ENCODE data around the gene COX5A. TPM values are rescaled to one million over a fixed set of nuclear protein-coding genes. Genes with fewer than 3 reads are reported as not detected.
A peak's percentile ranks its signal among the peaks of the same experiment; 100 is the strongest.

COX5A gene
- total RNA-seq, 2 donors from 2014 or later, result 243 to 279 TPM

DNA sequence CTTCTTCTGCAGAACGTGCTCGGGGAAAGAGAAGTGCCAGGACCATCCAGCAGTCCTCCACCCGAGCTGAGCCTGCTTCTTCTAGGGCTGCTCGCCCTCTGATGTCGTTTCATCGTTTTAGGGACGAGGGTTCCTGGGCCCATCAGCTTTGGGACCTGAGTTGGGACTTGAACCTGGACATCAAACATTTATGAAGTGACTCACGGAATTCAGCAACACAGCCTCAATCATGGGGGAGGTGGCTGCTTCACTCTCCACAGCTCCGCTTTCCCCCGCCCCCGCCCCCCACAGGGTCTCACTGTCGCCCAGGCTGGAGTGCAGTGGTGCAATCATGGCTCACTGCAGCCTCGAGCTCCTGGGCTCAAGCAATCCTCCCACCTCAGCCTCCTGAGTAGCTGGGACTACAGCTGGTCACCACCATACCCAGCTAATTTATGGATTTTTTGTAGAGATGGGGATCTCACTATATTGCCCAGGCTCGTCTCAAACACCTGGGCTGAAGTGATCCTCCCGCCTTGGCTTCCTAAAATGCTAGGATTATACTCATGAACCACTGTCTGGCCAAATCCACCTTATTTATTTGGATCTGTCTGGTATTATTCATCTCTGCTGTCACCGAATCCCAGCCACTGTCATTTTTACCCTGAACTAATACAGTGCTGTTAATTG, 64.0 kb downstream of the COX5A start:
- peak overlapping the region; percentile 87 for H3K27ac Mint-ChIP-seq
- peaks cover 1% of the 10 kb centered on the region for H3K9me3 ChIP-seq (ENCODE audit: control insufficient read depth, low read length)
- H3K4me1 ChIP-seq (ENCODE audit: control insufficient read depth, insufficient read depth, low read length), result peaks cover 7% of the 10 kb centered on the region
- H3K4me1 Mint-ChIP-seq, result peaks cover 27% of the 10 kb centered on the region
- peaks cover 2% of the 10 kb centered on the region for H3K9me3 Mint-ChIP-seq
- peaks cover 1% of the 10 kb centered on the region for H3K27me3 Mint-ChIP-seq (ENCODE audit: insufficient read depth)
- H3K9ac ChIP-seq (ENCODE audit: extremely low read depth, low read length, poor library complexity, severe bottlenecking), result no peak overlapping the region
- peaks cover 6% of the 10 kb centered on the region for H3K36me3 ChIP-seq (ENCODE audit: control insufficient read depth, insufficient read depth, low read length)
- H3K4me3 ChIP-seq (ENCODE audit: low read length), result peak overlapping the region; percentile 99
- peaks cover 11% of the 10 kb centered on the region for H3K36me3 Mint-ChIP-seq (ENCODE audit: low read depth)
- WGBS, 2 experiments (ENCODE audit: insufficient coverage in 1 of 2, insufficient read length in 1 of 2), result 44 to 50% methylated on average over 12 to 16 of the region's 16 CpGs
- peak overlapping the region; percentile 85 for H3K4me3 Mint-ChIP-seq
- H3K27me3 ChIP-seq (ENCODE audit: control insufficient read depth, insufficient read depth, low read length, poor library complexity, severe bottlenecking), result no peaks in the 10 kb centered on the region
- TF ChIP-seq, protein P1, sequence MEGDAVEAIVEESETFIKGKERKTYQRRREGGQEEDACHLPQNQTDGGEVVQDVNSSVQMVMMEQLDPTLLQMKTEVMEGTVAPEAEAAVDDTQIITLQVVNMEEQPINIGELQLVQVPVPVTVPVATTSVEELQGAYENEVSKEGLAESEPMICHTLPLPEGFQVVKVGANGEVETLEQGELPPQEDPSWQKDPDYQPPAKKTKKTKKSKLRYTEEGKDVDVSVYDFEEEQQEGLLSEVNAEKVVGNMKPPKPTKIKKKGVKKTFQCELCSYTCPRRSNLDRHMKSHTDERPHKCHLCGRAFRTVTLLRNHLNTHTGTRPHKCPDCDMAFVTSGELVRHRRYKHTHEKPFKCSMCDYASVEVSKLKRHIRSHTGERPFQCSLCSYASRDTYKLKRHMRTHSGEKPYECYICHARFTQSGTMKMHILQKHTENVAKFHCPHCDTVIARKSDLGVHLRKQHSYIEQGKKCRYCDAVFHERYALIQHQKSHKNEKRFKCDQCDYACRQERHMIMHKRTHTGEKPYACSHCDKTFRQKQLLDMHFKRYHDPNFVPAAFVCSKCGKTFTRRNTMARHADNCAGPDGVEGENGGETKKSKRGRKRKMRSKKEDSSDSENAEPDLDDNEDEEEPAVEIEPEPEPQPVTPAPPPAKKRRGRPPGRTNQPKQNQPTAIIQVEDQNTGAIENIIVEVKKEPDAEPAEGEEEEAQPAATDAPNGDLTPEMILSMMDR (conservative IDR thresholded peaks at IDR 0.05), result no peak
- no peak for DNase-seq
- H3K27ac ChIP-seq (ENCODE audit: low read depth, low read length), result no peak overlapping the region

DNA sequence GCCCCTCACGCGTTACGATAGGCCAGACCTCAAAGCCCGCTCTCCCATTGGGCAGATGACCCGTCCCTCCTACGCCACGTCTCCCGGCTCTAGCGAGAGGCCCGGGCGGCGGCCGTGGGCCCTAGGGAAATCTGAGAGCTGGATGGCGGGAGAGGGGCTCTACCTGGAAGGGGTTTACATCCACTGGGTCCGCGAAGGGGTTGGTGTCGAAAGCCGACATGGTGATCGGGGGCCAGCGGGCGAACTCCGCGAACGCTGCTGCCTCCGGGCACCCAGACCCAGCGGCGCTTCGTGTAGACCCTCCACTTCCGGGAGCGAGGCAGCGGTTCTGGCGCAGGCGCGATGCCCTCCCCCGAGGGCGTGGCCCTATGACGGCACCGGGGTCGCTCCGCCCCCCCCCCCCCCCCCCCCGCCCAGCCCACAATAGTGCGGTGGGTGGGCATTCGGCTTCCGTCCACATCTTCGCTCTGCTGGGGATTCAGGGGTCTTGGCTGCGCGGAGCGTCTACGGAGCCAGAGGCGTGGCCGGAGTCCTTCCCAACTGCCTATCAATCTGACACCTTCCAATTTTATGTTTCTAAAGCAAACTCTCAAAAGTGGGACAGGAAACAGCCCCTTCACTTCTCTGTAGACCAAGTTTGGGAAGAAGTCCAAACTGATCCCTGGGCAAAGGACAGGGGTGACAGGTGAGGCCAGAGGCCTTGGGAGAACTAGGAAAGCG, 64.7 kb downstream of the COX5A start, which contains the start of gene SCAMP2:
TSS of gene SCAMP2 (minus strand) at position 330 of the 720 bp plus-strand sequence. CDS start at position 220, 110 bp downstream.
- TF ChIP-seq, protein P1 (conservative IDR thresholded peaks at IDR 0.05), result no peak
- Mint-ChIP-seq H3K36me3 (ENCODE audit: low read depth) (peaks cover 18% of the 10 kb centered on the region), H3K27me3 (ENCODE audit: insufficient read depth) (peaks cover 1% of the 10 kb centered on the region), H3K9me3 (peaks cover 6% of the 10 kb centered on the region), H3K4me1 (peaks cover 27% of the 10 kb centered on the region), H3K27ac (peak within 1 kb of the TSS; percentile 98), H3K4me3 (peak within 1 kb of the TSS; percentile 85)
- peak; percentile 98 for DNase-seq
- Histone ChIP-seq H3K9me3 (ENCODE audit: control insufficient read depth, low read length) (peaks cover 8% of the 10 kb centered on the region), H3K36me3 (ENCODE audit: control insufficient read depth, insufficient read depth, low read length) (peaks cover 13% of the 10 kb centered on the region), H3K4me1 (ENCODE audit: control insufficient read depth, insufficient read depth, low read length) (peaks cover 7% of the 10 kb centered on the region), H3K9ac (ENCODE audit: extremely low read depth, low read length, poor library complexity, severe bottlenecking) (peak within 1 kb of the TSS; percentile 96), H3K27me3 (ENCODE audit: control insufficient read depth, insufficient read depth, low read length, poor library complexity, severe bottlenecking) (no peaks in the 10 kb centered on the region), H3K4me3 (ENCODE audit: low read length) (peak within 1 kb of the TSS; percentile 99), H3K27ac (ENCODE audit: low read depth, low read length) (peak within 1 kb of the TSS; percentile 77)
- WGBS, 2 experiments (ENCODE audit: insufficient coverage in 1 of 2, insufficient read length in 1 of 2), result 1 to 5% methylated on average over 11 to 41 of the region's 52 CpGs

GRCh38 chr15:74872702-74873035, 65.2 kb downstream of the COX5A start:
- H3K4me1 Mint-ChIP-seq, result peaks cover 27% of the 10 kb centered on the region
- H3K27ac Mint-ChIP-seq, result peak overlapping the region; percentile 98
- Histone ChIP-seq H3K9ac (ENCODE audit: extremely low read depth, low read length, poor library complexity, severe bottlenecking) (peak overlapping the region; percentile 96), H3K27ac (ENCODE audit: low read depth, low read length) (no peak overlapping the region), H3K27me3 (ENCODE audit: control insufficient read depth, insufficient read depth, low read length, poor library complexity, severe bottlenecking) (no peaks in the 10 kb centered on the region), H3K9me3 (ENCODE audit: control insufficient read depth, low read length) (peaks cover 14% of the 10 kb centered on the region), H3K4me3 (ENCODE audit: low read length) (peak overlapping the region; percentile 99), H3K4me1 (ENCODE audit: control insufficient read depth, insufficient read depth, low read length) (peaks cover 7% of the 10 kb centered on the region), H3K36me3 (ENCODE audit: control insufficient read depth, insufficient read depth, low read length) (peaks cover 18% of the 10 kb centered on the region)
- TF ChIP-seq, protein P1 (conservative IDR thresholded peaks at IDR 0.05), result no peak
- peaks cover 23% of the 10 kb centered on the region for H3K36me3 Mint-ChIP-seq (ENCODE audit: low read depth)
- DNase-seq, result no peak
- 0 to 2% methylated on average over 3 to 11 of the region's 11 CpGs for WGBS, 2 experiments (ENCODE audit: insufficient coverage in 1 of 2, insufficient read length in 1 of 2)
- peaks cover 11% of the 10 kb centered on the region for H3K9me3 Mint-ChIP-seq
- H3K4me3 Mint-ChIP-seq, result peak overlapping the region; percentile 85
- peaks cover 1% of the 10 kb centered on the region for H3K27me3 Mint-ChIP-seq (ENCODE audit: insufficient read depth)
